Measurements from ENCODE around the gene LASP1.

The LASP1 gene

GRCh38 chr17:38872027-38872511, 2.2 kb downstream of the LASP1 start:
- Histone ChIP-seq H3K4me2 (ENCODE audit: low read length) (peak overlapping the region; percentile 93), H3K9ac (ENCODE audit: low read depth, low read length) (peak overlapping the region; percentile 98), H3K4me1 (ENCODE audit: control insufficient read depth, insufficient read depth, low read length) (peaks cover 59% of the 10 kb centered on the region), H3K36me3 (ENCODE audit: insufficient read depth, low read length) (peaks cover 37% of the 10 kb centered on the region), H3K4me3 (ENCODE audit: low read length) (peak overlapping the region; percentile 100), H3K9me3 (replicated peaks; ENCODE audit: low read length) (no peaks in the 10 kb centered on the region), H3K27me3 (ENCODE audit: control insufficient read depth, insufficient read depth, low read length) (no peaks in the 10 kb centered on the region)

GRCh38 chr17:38872671-38873385, 3.0 kb downstream of the LASP1 start:
- peak overlapping the region; percentile 93 for H3K4me2 ChIP-seq (ENCODE audit: low read length)
- H3K4me3 ChIP-seq (ENCODE audit: low read length): peak overlapping the region; percentile 100
- H3K9me3 ChIP-seq (replicated peaks; ENCODE audit: low read length): no peaks in the 10 kb centered on the region
- H3K36me3 ChIP-seq (ENCODE audit: insufficient read depth, low read length): peaks cover 44% of the 10 kb centered on the region
- no peaks in the 10 kb centered on the region for H3K27me3 ChIP-seq (ENCODE audit: control insufficient read depth, insufficient read depth, low read length)
- peak overlapping the region; percentile 98 for H3K9ac ChIP-seq (ENCODE audit: low read depth, low read length)
- peaks cover 64% of the 10 kb centered on the region for H3K4me1 ChIP-seq (ENCODE audit: control insufficient read depth, insufficient read depth, low read length)

- Histone ChIP-seq H3K27me3 (ENCODE audit: control insufficient read depth, insufficient read depth, low read length) (no peaks in the 10 kb centered on the region), H3K36me3 (ENCODE audit: insufficient read depth, low read length) (peaks cover 54% of the 10 kb centered on the region), H3K9ac (ENCODE audit: low read depth, low read length) (peak overlapping the region; percentile 36), H3K9me3 (replicated peaks; ENCODE audit: low read length) (no peaks in the 10 kb centered on the region), H3K4me1 (ENCODE audit: control insufficient read depth, insufficient read depth, low read length) (peaks cover 64% of the 10 kb centered on the region), H3K4me2 (ENCODE audit: low read length) (peak overlapping the region; percentile 93), H3K4me3 (ENCODE audit: low read length) (peak overlapping the region; percentile 100)
Observed at GRCh38 chr17:38873640-38874380, 4.0 kb downstream of the LASP1 start.

GRCh38 chr17:38874505-38875400, 4.9 kb downstream of the LASP1 start:
- H3K4me2 ChIP-seq (ENCODE audit: low read length): peak overlapping the region; percentile 93
- H3K27me3 ChIP-seq (ENCODE audit: control insufficient read depth, insufficient read depth, low read length): no peaks in the 10 kb centered on the region
- H3K4me3 ChIP-seq (ENCODE audit: low read length): peak overlapping the region; percentile 100
- H3K9me3 ChIP-seq (replicated peaks; ENCODE audit: low read length): no peaks in the 10 kb centered on the region
- H3K36me3 ChIP-seq (ENCODE audit: insufficient read depth, low read length): peaks cover 64% of the 10 kb centered on the region
- peaks cover 73% of the 10 kb centered on the region for H3K4me1 ChIP-seq (ENCODE audit: control insufficient read depth, insufficient read depth, low read length)
- peak overlapping the region; percentile 36 for H3K9ac ChIP-seq (ENCODE audit: low read depth, low read length)

- Histone ChIP-seq H3K36me3 (ENCODE audit: insufficient read depth, low read length) (peaks cover 69% of the 10 kb centered on the region), H3K9ac (ENCODE audit: low read depth, low read length) (peak overlapping the region; percentile 18), H3K9me3 (replicated peaks; ENCODE audit: low read length) (no peaks in the 10 kb centered on the region), H3K4me2 (ENCODE audit: low read length) (peak overlapping the region; percentile 93), H3K4me3 (ENCODE audit: low read length) (peak overlapping the region; percentile 100), H3K4me1 (ENCODE audit: control insufficient read depth, insufficient read depth, low read length) (peaks cover 81% of the 10 kb centered on the region), H3K27me3 (ENCODE audit: control insufficient read depth, insufficient read depth, low read length) (no peaks in the 10 kb centered on the region)
Observed at GRCh38 chr17:38875477-38876075, 5.7 kb downstream of the LASP1 start.

GRCh38 chr17:38877130-38877851, 7.4 kb downstream of the LASP1 start:
- H3K36me3 ChIP-seq (ENCODE audit: insufficient read depth, low read length): peaks cover 74% of the 10 kb centered on the region
- no peaks in the 10 kb centered on the region for H3K9me3 ChIP-seq (replicated peaks; ENCODE audit: low read length)
- H3K4me2 ChIP-seq (ENCODE audit: low read length): peak overlapping the region; percentile 16
- H3K9ac ChIP-seq (ENCODE audit: low read depth, low read length): no peak overlapping the region
- H3K27me3 ChIP-seq (ENCODE audit: control insufficient read depth, insufficient read depth, low read length): no peaks in the 10 kb centered on the region
- peaks cover 90% of the 10 kb centered on the region for H3K4me1 ChIP-seq (ENCODE audit: control insufficient read depth, insufficient read depth, low read length)
- peak overlapping the region; percentile 37 for H3K4me3 ChIP-seq (ENCODE audit: low read length)

- peaks cover 90% of the 10 kb centered on the region for H3K4me1 ChIP-seq (ENCODE audit: control insufficient read depth, insufficient read depth, low read length)
- H3K4me2 ChIP-seq (ENCODE audit: low read length): peak overlapping the region; percentile 76
- H3K27me3 ChIP-seq (ENCODE audit: control insufficient read depth, insufficient read depth, low read length): no peaks in the 10 kb centered on the region
- no peaks in the 10 kb centered on the region for H3K9me3 ChIP-seq (replicated peaks; ENCODE audit: low read length)
- H3K9ac ChIP-seq (ENCODE audit: low read depth, low read length): peak overlapping the region; percentile 65
- H3K4me3 ChIP-seq (ENCODE audit: low read length): peak overlapping the region; percentile 56
- peaks cover 76% of the 10 kb centered on the region for H3K36me3 ChIP-seq (ENCODE audit: insufficient read depth, low read length)
Observed at GRCh38 chr17:38879878-38880665, 10.2 kb downstream of the LASP1 start.

- Histone ChIP-seq H3K9ac (ENCODE audit: low read depth, low read length) (peak overlapping the region; percentile 2), H3K36me3 (ENCODE audit: insufficient read depth, low read length) (peaks cover 89% of the 10 kb centered on the region), H3K4me2 (ENCODE audit: low read length) (peak overlapping the region; percentile 76)
Observed at GRCh38 chr17:38881600-38882191, 11.8 kb downstream of the LASP1 start.

GRCh38 chr17:38882870-38883269, 13.0 kb downstream of the LASP1 start:
- Histone ChIP-seq H3K4me2 (ENCODE audit: low read length) (peak overlapping the region; percentile 66), H3K36me3 (ENCODE audit: insufficient read depth, low read length) (peaks cover 87% of the 10 kb centered on the region), H3K9me3 (replicated peaks; ENCODE audit: low read length) (no peaks in the 10 kb centered on the region), H3K9ac (ENCODE audit: low read depth, low read length) (peak overlapping the region; percentile 25), H3K27me3 (ENCODE audit: control insufficient read depth, insufficient read depth, low read length) (no peaks in the 10 kb centered on the region), H3K4me3 (ENCODE audit: low read length) (no peak overlapping the region), H3K4me1 (ENCODE audit: control insufficient read depth, insufficient read depth, low read length) (peaks cover 89% of the 10 kb centered on the region)

More at GRCh38 chr17:38881600-38882191, 11.8 kb downstream of the LASP1 start:
- peaks cover 97% of the 10 kb centered on the region for H3K4me1 ChIP-seq (ENCODE audit: control insufficient read depth, insufficient read depth, low read length)
- H3K4me3 ChIP-seq (ENCODE audit: low read length): peak overlapping the region; percentile 26
- no peaks in the 10 kb centered on the region for H3K9me3 ChIP-seq (replicated peaks; ENCODE audit: low read length)
- no peaks in the 10 kb centered on the region for H3K27me3 ChIP-seq (ENCODE audit: control insufficient read depth, insufficient read depth, low read length)

Measured in skeletal muscle satellite cell (primary cell).